Upper lobe of right lung (tissue), 1 donor: ENCODE data around the gene FAM168A. TPM values are rescaled to one million over a fixed set of nuclear protein-coding genes. Genes with fewer than 3 reads are reported as not detected.
A peak's percentile ranks its signal among the peaks of the same experiment; 100 is the strongest.

Experiments
- ATAC-seq: fragments of 200-7000 bp; cut with Tn5 transposase; one replicate; pipeline ENCODE4 v1.9.1; 2020; ENCODE audit warnings: mild to moderate bottlenecking, moderate library complexity
- DNase-seq: peaks from one replicate; pipeline ENCODE4 v3.0.0-alpha.2; 2020
- H3K27ac ChIP-seq: fragments of 200-600 bp; one replicate; pipeline ENCODE4 v1.8.0; 2022
- H3K27me3 ChIP-seq: fragments of 200-600 bp; one replicate; pipeline ENCODE4 v1.8.0; 2022; ENCODE audit warnings: mild to moderate bottlenecking
- H3K36me3 ChIP-seq: fragments of 200-600 bp; one replicate; pipeline ENCODE4 v1.8.0; 2022
- H3K4me1 ChIP-seq: fragments of 200-600 bp; one replicate; pipeline ENCODE4 v1.8.0; 2022
- H3K4me3 ChIP-seq: fragments of 200-600 bp; one replicate; pipeline ENCODE4 v1.8.0; 2022; ENCODE audit warnings: mild to moderate bottlenecking
- H3K9me3 ChIP-seq: fragments of 200-600 bp; one replicate; pipeline ENCODE4 v1.8.0; 2022
- intact Hi-C: fragments of 100-400 bp; cut with DNase I; formaldehyde crosslinking; loops from one replicate; pipeline ENCODE4 v1.11.0; 2022
- total RNA-seq: library from RNA; stranded (reverse); fragmentation: NEBNext Ultra II Directional; extraction: Animal tissue kit (Norgen Biotek cat#: 25700); gene quantifications from one replicate; pipeline ENCODE4 v1.2.1, GENCODE V29; 2021
- TF ChIP-seq, protein P1 (sequence below): fragments of 200-600 bp; IDR thresholded peaks from one replicate; pipeline ENCODE4 v1.8.0; 2022; ENCODE audit warnings: antibody characterized with exemption
- donor health status: DM: no; HTN: yes; CAD: no; lungs with severe emphysema.

Gene FAM168A
- total RNA-seq, 1 donor from 2014 or later, result 30.7 TPM

DNA sequence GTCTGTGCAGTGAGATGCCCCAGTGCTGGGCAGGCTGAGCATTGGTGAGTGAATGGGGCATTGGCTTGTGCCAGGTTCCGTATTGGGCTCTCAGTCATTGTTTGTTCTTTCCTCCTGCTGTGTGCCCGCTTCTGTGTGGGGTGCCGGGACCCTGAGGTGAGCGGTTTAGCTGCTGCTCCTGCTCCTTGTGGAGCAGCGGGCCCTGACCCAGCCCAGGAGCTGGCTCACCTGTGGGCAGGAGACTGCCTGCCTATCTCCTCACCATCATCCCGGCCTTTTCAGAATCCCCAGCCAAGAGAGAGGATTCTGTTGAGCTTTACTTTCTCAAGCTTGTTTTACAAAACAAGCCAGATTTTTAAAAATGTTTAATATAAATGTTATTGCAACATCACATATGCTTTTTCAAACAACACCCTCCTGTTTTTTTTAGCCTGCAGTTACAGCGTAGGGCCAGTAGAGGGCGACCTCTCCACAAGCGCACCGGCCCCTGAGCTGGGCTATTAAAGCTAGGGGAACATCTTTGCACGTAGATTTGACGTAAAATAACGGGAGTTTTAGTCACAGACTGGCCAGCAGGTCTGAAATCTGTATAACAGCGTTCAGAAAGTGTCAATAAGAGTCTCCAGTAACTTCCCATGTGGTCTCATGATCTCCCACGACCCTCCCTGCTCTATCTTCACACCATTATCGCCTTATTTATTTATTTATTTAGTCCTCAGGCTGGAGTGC is 246.8 kb downstream of the FAM168A start:
- Histone ChIP-seq H3K4me1 (peaks cover 4% of the 10 kb centered on the region), H3K36me3 (peaks cover 35% of the 10 kb centered on the region), H3K9me3 (no peaks in the 10 kb centered on the region), H3K27ac (no peak overlapping the region), H3K4me3 (no peak overlapping the region), H3K27me3 (no peaks in the 10 kb centered on the region)
- DNase-seq, result no peak
- intact Hi-C loops, result no loop called here
- TF ChIP-seq, protein P1, sequence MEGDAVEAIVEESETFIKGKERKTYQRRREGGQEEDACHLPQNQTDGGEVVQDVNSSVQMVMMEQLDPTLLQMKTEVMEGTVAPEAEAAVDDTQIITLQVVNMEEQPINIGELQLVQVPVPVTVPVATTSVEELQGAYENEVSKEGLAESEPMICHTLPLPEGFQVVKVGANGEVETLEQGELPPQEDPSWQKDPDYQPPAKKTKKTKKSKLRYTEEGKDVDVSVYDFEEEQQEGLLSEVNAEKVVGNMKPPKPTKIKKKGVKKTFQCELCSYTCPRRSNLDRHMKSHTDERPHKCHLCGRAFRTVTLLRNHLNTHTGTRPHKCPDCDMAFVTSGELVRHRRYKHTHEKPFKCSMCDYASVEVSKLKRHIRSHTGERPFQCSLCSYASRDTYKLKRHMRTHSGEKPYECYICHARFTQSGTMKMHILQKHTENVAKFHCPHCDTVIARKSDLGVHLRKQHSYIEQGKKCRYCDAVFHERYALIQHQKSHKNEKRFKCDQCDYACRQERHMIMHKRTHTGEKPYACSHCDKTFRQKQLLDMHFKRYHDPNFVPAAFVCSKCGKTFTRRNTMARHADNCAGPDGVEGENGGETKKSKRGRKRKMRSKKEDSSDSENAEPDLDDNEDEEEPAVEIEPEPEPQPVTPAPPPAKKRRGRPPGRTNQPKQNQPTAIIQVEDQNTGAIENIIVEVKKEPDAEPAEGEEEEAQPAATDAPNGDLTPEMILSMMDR, result peak; percentile 99
- peak; percentile 85 for ATAC-seq

Other genes starting within 250 kb of the FAM168A start
- gene RELT, start 221.7 kb downstream of the FAM168A start, total RNA-seq, result 11.7 TPM
- gene PLEKHB1, start 48.5 kb upstream of the FAM168A start, total RNA-seq, result 30.5 TPM
- 137 TPM for gene RAB6A, start 163.0 kb upstream of the FAM168A start, total RNA-seq
- 21.4 TPM for gene MRPL48, start 189.8 kb upstream of the FAM168A start, total RNA-seq